SK-N-SH treated with all-trans-retinoic acid at 6 μM for 48 hours (cell line): Measurements from ENCODE around the gene ZNF142.

Experiments used
- ATAC-seq: fragments of 200-7000 bp; cut with Tn5 transposase; 3 replicates; pipeline ENCODE4 v1.9.1; 2020; ENCODE audit warnings: mild to moderate bottlenecking, moderate library complexity
- ARNTL ChIP-seq: fragments of 450-650 bp; formaldehyde crosslinking; IDR thresholded peaks from 2 replicates; pipeline ENCODE4 v1.5.0; 2020; ENCODE audit warnings: low read depth, mild to moderate bottlenecking, moderate library complexity, borderline replicate concordance
- BACH2 ChIP-seq: fragments of 250-450 bp; sonication (Bioruptor Pico); IDR thresholded peaks from 2 replicates; pipeline ENCODE4 v1.9.0; 2021; ENCODE audit warnings: mild to moderate bottlenecking, borderline replicate concordance
- ESRRG ChIP-seq: fragments of 250-450 bp; sonication (Bioruptor Pico); IDR thresholded peaks from 2 replicates; pipeline ENCODE4 v1.6.1; 2021; ENCODE audit warnings: mild to moderate bottlenecking
- OSR1 ChIP-seq: fragments of 250-450 bp; sonication (Bioruptor Pico); IDR thresholded peaks from 2 replicates; pipeline ENCODE4 v1.8.0; 2022; ENCODE audit warnings: moderate library complexity, mild to moderate bottlenecking, inconsistent platforms
- PPARA ChIP-seq: fragments of 250-450 bp; sonication (Bioruptor Pico); IDR thresholded peaks from 2 replicates; pipeline ENCODE4 v1.5.0; 2020; ENCODE audit warnings: mild to moderate bottlenecking, borderline replicate concordance
- SNAI2 ChIP-seq: fragments of 250-450 bp; sonication (Bioruptor Pico); IDR thresholded peaks from 2 replicates; pipeline ENCODE4 v1.5.0; 2020; ENCODE audit warnings: mild to moderate bottlenecking, moderate library complexity
- TCF4 ChIP-seq: fragments of 250-450 bp; sonication (Bioruptor Pico); IDR thresholded peaks from 2 replicates; pipeline ENCODE4 v1.8.0; 2021; ENCODE audit warnings: mild to moderate bottlenecking, moderate library complexity, borderline replicate concordance
- TOX ChIP-seq: fragments of 250-450 bp; sonication (Bioruptor Pico); IDR thresholded peaks from 2 replicates; pipeline ENCODE4 v1.8.0; 2021; ENCODE audit warnings: mild to moderate bottlenecking, moderate library complexity, borderline replicate concordance
- ZC3H10 ChIP-seq: fragments of 250-450 bp; sonication (Bioruptor Pico); IDR thresholded peaks from 2 replicates; pipeline ENCODE4 v1.5.1; 2021; ENCODE audit warnings: mild to moderate bottlenecking, moderate library complexity
- ZFP30 ChIP-seq: fragments of 450-650 bp; formaldehyde crosslinking; IDR thresholded peaks from 2 replicates; pipeline ENCODE4 v1.5.0; 2022; ENCODE audit warnings: mild to moderate bottlenecking, moderate library complexity
- ZNF70 ChIP-seq: fragments of 450-650 bp; formaldehyde crosslinking; IDR thresholded peaks from 2 replicates; pipeline ENCODE4 v1.5.0; 2020; ENCODE audit warnings: mild to moderate bottlenecking, moderate library complexity
- ZNF8 ChIP-seq: fragments of 450-650 bp; formaldehyde crosslinking; IDR thresholded peaks from 2 replicates; pipeline ENCODE4 v1.5.0; 2020; ENCODE audit warnings: mild to moderate bottlenecking, moderate library complexity
- TF ChIP-seq, protein P1 (sequence below): fragments of 250-450 bp; sonication (Bioruptor Pico); IDR thresholded peaks from 2 replicates; pipeline ENCODE4 v1.5.1; 2021; ENCODE audit warnings: mild to moderate bottlenecking, moderate library complexity
- TF ChIP-seq, protein P2 (sequence below): fragments of 250-450 bp; sonication (Bioruptor Pico); IDR thresholded peaks from 2 replicates; pipeline ENCODE4 v1.8.0; 2021; ENCODE audit warnings: low read depth, mild to moderate bottlenecking, moderate library complexity, borderline replicate concordance
- TF ChIP-seq, protein P3 (sequence below): fragments of 250-450 bp; sonication (Bioruptor Pico); IDR thresholded peaks from 2 replicates; pipeline ENCODE4 v1.5.1; 2020; ENCODE audit warnings: low read depth, mild to moderate bottlenecking, moderate library complexity
- TF ChIP-seq, protein P4 (sequence below): fragments of 250-450 bp; sonication (Bioruptor Pico); IDR thresholded peaks from 2 replicates; pipeline ENCODE4 v1.5.0; 2020; ENCODE audit warnings: mild to moderate bottlenecking, moderate library complexity
- TF ChIP-seq, protein P5 (sequence below): fragments of 250-450 bp; sonication (Bioruptor Pico); IDR thresholded peaks from 2 replicates; pipeline ENCODE4 v1.8.0; 2020; ENCODE audit warnings: mild to moderate bottlenecking, moderate library complexity, borderline replicate concordance

Gene ZNF142

DNA sequence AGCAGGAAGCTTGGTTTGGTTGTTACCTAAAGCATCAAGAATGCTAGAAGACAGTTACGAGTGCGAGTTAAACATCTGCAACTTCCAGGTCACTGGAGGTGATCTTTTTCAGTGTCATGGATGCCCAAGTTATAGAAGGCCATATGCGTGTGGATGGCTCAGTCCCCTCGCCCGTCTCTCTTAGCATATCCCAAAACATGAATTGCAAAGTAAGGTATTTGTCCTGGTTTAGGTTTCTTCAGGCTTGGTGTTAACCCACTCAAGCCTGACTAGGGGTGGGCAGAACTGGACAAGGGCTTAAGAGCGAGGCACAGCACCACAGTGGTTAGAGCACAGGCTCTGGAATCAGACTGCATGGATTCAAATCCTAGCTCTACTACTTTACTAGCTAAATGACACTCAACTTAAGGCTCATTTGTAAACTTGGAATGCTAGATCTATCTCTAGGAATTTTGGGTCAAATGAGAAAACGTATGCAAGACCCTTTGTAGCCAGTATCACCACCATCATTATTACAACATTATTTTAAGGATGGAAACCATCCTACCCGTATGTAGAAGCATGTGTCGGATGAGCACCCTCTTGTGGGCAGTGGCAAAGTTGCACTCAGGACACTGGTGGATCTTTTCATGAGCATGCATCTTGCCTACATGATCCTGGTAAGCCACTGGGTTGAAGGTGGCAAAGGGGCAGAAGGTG is 11.2 kb downstream of the ZNF142 start (continued):
- TF ChIP-seq, protein P1, sequence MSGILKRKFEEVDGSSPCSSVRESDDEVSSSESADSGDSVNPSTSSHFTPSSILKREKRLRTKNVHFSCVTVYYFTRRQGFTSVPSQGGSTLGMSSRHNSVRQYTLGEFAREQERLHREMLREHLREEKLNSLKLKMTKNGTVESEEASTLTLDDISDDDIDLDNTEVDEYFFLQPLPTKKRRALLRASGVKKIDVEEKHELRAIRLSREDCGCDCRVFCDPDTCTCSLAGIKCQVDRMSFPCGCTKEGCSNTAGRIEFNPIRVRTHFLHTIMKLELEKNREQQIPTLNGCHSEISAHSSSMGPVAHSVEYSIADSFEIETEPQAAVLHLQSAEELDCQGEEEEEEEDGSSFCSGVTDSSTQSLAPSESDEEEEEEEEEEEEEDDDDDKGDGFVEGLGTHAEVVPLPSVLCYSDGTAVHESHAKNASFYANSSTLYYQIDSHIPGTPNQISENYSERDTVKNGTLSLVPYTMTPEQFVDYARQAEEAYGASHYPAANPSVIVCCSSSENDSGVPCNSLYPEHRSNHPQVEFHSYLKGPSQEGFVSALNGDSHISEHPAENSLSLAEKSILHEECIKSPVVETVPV: no peak
- TF ChIP-seq, protein P2, sequence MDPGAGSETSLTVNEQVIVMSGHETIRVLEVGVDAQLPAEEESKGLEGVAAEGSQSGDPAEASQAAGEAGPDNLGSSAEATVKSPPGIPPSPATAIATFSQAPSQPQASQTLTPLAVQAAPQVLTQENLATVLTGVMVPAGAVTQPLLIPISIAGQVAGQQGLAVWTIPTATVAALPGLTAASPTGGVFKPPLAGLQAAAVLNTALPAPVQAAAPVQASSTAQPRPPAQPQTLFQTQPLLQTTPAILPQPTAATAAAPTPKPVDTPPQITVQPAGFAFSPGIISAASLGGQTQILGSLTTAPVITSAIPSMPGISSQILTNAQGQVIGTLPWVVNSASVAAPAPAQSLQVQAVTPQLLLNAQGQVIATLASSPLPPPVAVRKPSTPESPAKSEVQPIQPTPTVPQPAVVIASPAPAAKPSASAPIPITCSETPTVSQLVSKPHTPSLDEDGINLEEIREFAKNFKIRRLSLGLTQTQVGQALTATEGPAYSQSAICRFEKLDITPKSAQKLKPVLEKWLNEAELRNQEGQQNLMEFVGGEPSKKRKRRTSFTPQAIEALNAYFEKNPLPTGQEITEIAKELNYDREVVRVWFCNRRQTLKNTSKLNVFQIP (CRISPR knock-in tag): no peak
- TF ChIP-seq ZC3H10 (no peak), ESRRG (no peak), ZNF8 (CRISPR knock-in tag) (no peak), OSR1 (no peak), TCF4 (CRISPR knock-in tag) (no peak), TOX (CRISPR knock-in tag) (no peak), SNAI2 (CRISPR knock-in tag) (no peak)
- TF ChIP-seq, protein P3, sequence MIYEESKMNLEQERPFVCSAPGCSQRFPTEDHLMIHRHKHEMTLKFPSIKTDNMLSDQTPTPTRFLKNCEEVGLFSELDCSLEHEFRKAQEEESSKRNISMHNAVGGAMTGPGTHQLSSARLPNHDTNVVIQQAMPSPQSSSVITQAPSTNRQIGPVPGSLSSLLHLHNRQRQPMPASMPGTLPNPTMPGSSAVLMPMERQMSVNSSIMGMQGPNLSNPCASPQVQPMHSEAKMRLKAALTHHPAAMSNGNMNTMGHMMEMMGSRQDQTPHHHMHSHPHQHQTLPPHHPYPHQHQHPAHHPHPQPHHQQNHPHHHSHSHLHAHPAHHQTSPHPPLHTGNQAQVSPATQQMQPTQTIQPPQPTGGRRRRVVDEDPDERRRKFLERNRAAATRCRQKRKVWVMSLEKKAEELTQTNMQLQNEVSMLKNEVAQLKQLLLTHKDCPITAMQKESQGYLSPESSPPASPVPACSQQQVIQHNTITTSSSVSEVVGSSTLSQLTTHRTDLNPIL (CRISPR knock-in tag): no peak

DNA sequence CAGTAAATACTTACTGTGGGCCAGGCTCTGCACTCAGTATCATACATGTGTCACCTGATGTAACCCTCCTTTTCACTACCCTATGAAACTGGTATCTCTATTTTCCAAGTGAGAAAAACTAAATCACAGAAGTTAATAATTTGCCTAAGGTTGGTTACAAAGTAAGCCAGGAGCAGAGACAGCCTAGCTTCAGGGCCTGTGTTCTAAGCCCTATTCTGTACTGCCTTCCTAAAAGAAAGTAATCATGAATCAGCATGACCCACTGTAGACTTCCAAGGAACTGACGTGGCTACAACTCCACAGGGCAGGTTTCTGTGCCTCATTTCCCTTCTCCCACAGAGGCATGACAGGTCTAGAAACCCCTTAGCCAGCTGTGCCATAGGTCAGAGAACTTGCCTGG is 14.3 kb downstream of the ZNF142 start:
- ATAC-seq: no peak
- TF ChIP-seq, protein P4, sequence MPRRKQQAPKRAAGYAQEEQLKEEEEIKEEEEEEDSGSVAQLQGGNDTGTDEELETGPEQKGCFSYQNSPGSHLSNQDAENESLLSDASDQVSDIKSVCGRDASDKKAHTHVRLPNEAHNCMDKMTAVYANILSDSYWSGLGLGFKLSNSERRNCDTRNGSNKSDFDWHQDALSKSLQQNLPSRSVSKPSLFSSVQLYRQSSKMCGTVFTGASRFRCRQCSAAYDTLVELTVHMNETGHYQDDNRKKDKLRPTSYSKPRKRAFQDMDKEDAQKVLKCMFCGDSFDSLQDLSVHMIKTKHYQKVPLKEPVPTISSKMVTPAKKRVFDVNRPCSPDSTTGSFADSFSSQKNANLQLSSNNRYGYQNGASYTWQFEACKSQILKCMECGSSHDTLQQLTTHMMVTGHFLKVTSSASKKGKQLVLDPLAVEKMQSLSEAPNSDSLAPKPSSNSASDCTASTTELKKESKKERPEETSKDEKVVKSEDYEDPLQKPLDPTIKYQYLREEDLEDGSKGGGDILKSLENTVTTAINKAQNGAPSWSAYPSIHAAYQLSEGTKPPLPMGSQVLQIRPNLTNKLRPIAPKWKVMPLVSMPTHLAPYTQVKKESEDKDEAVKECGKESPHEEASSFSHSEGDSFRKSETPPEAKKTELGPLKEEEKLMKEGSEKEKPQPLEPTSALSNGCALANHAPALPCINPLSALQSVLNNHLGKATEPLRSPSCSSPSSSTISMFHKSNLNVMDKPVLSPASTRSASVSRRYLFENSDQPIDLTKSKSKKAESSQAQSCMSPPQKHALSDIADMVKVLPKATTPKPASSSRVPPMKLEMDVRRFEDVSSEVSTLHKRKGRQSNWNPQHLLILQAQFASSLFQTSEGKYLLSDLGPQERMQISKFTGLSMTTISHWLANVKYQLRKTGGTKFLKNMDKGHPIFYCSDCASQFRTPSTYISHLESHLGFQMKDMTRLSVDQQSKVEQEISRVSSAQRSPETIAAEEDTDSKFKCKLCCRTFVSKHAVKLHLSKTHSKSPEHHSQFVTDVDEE (CRISPR knock-in tag): no peak
- TF ChIP-seq ZC3H10 (no peak), ZFP30 (CRISPR knock-in tag) (no peak), ARNTL (CRISPR knock-in tag) (no peak), BACH2 (no peak), OSR1 (no peak), ZNF70 (no peak)
- TF ChIP-seq, protein P5, sequence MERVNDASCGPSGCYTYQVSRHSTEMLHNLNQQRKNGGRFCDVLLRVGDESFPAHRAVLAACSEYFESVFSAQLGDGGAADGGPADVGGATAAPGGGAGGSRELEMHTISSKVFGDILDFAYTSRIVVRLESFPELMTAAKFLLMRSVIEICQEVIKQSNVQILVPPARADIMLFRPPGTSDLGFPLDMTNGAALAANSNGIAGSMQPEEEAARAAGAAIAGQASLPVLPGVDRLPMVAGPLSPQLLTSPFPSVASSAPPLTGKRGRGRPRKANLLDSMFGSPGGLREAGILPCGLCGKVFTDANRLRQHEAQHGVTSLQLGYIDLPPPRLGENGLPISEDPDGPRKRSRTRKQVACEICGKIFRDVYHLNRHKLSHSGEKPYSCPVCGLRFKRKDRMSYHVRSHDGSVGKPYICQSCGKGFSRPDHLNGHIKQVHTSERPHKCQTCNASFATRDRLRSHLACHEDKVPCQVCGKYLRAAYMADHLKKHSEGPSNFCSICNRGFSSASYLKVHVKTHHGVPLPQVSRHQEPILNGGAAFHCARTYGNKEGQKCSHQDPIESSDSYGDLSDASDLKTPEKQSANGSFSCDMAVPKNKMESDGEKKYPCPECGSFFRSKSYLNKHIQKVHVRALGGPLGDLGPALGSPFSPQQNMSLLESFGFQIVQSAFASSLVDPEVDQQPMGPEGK (CRISPR knock-in tag): no peak
- TF ChIP-seq, protein P2 (CRISPR knock-in tag): no peak

DNA sequence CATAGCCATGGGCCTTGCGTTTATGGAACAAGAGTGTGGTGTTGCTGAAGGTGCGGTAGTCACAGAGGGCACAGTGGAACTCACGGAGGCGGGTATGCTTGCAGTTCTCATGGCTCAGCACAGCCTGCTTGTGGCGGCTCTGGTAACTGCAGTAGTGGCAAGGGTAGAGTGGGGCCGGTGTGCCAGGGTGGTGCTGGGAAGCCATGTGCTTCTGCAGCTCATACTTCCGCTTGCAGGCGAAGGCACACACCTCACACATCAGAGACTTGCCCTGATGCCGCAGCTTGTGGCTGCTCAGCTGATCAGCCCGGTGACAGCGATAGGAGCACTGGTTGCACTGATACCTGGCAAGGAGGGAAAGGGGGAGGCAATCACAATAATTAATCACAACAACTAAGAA is 14.7 kb downstream of the ZNF142 start:
- TF ChIP-seq PPARA (no peak), TCF4 (CRISPR knock-in tag) (no peak), BACH2 (no peak), ZNF70 (no peak)
- TF ChIP-seq, protein P2 (CRISPR knock-in tag): no peak
- ATAC-seq: no peak
